ENCODE measurements around the gene CACNG7.

GRCh38 chr19:53875602-53876325, 33.3 kb upstream of the CACNG7 start:
- TF ChIP-seq EZH2phosphoT487 (IDR thresholded peaks at IDR 0.05; ENCODE audit: insufficient read depth, low read depth) (no peak), EZH2 (IDR thresholded peaks at IDR 0.05; ENCODE audit: insufficient read depth, poor library complexity, severe bottlenecking) (no peak)
